ENCODE data around the gene TEC. TPM values are rescaled to one million over a fixed set of nuclear protein-coding genes. Genes with fewer than 3 reads are reported as not detected.
"Not testable (repeated sequence)": the region's sequence is repeated elsewhere in the genome, so short reads cannot be mapped to it uniquely, and the experiment has no call there.

TEC gene
- total and polyA plus RNA-seq, 9 of the 15 experiments (the other 6 are each of a cell fraction or from before 2014, with no cell fraction given) = 5.3 to 14.7 (median 8.8) TPM

DNA sequence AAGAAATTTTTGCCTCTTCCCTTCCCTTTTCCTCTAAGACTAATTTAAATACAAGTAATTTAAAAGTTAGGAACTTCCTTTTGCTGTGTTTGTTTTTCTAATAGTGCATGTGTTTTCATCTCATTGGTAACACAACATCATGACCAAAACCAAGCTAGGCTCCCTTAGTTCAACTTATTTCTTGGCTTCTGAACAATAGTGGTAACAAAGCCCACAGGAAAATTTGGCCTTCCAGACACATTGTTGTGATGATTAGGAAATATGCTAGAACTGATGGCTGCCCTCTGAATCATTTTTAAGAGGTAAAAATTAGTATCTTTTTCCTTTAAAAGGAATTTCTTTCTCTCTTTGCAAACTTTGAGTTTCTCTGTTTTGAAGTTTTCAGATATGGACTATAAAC, 25.5 kb upstream of the TEC start (continued):
- TF ChIP-seq, protein P1, sequence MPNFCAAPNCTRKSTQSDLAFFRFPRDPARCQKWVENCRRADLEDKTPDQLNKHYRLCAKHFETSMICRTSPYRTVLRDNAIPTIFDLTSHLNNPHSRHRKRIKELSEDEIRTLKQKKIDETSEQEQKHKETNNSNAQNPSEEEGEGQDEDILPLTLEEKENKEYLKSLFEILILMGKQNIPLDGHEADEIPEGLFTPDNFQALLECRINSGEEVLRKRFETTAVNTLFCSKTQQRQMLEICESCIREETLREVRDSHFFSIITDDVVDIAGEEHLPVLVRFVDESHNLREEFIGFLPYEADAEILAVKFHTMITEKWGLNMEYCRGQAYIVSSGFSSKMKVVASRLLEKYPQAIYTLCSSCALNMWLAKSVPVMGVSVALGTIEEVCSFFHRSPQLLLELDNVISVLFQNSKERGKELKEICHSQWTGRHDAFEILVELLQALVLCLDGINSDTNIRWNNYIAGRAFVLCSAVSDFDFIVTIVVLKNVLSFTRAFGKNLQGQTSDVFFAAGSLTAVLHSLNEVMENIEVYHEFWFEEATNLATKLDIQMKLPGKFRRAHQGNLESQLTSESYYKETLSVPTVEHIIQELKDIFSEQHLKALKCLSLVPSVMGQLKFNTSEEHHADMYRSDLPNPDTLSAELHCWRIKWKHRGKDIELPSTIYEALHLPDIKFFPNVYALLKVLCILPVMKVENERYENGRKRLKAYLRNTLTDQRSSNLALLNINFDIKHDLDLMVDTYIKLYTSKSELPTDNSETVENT (CRISPR knock-in tag; IDR thresholded peaks at IDR 0.05) = no peak
- TF ChIP-seq ELF4 (CRISPR knock-in tag; IDR thresholded peaks at IDR 0.05) (no peak), ZKSCAN8 (CRISPR knock-in tag; IDR thresholded peaks at IDR 0.05) (no peak), HNRNPK (IDR thresholded peaks at IDR 0.05; ENCODE audit: low read depth, low read length, poor library complexity, severe bottlenecking) (no peak), FUS (optimal IDR thresholded peaks at IDR 0.05; ENCODE audit: low read depth, low read length) (no peak), TRIM28 (IDR thresholded peaks at IDR 0.05) (no peak), EGR1 (conservative IDR thresholded peaks at IDR 0.05) (no peak), NELFE (IDR thresholded peaks at IDR 0.05; ENCODE audit: insufficient read depth, insufficient read length) (no peak), KLF10 (CRISPR knock-in tag; IDR thresholded peaks at IDR 0.05) (no peak)
- TF ChIP-seq, protein P2, sequence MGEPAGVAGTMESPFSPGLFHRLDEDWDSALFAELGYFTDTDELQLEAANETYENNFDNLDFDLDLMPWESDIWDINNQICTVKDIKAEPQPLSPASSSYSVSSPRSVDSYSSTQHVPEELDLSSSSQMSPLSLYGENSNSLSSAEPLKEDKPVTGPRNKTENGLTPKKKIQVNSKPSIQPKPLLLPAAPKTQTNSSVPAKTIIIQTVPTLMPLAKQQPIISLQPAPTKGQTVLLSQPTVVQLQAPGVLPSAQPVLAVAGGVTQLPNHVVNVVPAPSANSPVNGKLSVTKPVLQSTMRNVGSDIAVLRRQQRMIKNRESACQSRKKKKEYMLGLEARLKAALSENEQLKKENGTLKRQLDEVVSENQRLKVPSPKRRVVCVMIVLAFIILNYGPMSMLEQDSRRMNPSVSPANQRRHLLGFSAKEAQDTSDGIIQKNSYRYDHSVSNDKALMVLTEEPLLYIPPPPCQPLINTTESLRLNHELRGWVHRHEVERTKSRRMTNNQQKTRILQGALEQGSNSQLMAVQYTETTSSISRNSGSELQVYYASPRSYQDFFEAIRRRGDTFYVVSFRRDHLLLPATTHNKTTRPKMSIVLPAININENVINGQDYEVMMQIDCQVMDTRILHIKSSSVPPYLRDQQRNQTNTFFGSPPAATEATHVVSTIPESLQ (CRISPR knock-in tag; IDR thresholded peaks at IDR 0.05) = no peak
- TF ChIP-seq, protein P3, sequence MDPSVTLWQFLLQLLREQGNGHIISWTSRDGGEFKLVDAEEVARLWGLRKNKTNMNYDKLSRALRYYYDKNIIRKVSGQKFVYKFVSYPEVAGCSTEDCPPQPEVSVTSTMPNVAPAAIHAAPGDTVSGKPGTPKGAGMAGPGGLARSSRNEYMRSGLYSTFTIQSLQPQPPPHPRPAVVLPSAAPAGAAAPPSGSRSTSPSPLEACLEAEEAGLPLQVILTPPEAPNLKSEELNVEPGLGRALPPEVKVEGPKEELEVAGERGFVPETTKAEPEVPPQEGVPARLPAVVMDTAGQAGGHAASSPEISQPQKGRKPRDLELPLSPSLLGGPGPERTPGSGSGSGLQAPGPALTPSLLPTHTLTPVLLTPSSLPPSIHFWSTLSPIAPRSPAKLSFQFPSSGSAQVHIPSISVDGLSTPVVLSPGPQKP (CRISPR knock-in tag; IDR thresholded peaks at IDR 0.05) = no peak
- TF ChIP-seq, protein P4, sequence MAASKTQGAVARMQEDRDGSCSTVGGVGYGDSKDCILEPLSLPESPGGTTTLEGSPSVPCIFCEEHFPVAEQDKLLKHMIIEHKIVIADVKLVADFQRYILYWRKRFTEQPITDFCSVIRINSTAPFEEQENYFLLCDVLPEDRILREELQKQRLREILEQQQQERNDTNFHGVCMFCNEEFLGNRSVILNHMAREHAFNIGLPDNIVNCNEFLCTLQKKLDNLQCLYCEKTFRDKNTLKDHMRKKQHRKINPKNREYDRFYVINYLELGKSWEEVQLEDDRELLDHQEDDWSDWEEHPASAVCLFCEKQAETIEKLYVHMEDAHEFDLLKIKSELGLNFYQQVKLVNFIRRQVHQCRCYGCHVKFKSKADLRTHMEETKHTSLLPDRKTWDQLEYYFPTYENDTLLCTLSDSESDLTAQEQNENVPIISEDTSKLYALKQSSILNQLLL (CRISPR knock-in tag; IDR thresholded peaks at IDR 0.05; ENCODE audit: borderline replicate concordance) = no peak
- TF ChIP-seq, protein P5, sequence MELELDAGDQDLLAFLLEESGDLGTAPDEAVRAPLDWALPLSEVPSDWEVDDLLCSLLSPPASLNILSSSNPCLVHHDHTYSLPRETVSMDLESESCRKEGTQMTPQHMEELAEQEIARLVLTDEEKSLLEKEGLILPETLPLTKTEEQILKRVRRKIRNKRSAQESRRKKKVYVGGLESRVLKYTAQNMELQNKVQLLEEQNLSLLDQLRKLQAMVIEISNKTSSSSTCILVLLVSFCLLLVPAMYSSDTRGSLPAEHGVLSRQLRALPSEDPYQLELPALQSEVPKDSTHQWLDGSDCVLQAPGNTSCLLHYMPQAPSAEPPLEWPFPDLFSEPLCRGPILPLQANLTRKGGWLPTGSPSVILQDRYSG (tag; conservative IDR thresholded peaks at IDR 0.05; ENCODE audit: low read depth) = no peak

DNA sequence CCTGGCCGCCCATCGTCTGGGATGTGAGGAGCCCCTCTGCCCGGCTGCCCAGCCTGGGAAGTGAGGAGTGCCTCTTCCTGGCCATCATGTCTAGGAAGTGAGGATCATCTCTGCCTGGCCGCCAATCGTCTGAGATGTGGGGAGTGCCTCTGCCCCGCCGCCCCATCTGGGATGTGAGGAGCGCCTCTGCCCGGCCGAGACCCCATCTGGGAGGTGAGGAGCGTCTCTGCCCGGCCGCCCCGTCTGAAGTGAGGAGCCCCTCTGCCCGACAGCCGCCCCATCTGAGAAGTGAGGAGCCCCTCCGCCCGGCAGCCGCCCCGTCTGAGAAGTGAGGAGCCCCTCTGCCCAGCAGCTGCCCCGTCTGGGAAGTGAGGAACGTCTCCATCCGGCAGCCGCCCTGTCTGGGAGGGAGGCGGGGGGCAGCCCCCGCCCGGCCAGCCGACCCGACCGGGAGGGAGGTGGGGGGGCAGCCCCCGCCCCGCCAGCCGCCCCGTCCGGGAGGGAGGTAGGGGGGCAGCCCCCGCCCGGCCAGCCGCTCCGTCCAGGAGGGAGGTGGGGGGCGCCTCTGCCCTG, 22.7 kb upstream of the TEC start:
- H3K79me2 ChIP-seq (ENCODE audit: control insufficient read depth, insufficient read depth, low read length); DNase-seq (ENCODE audit: extremely low read depth in 1 of 4, low spot score in 3 of 4); BruUV-seq (replicated peaks); H3K27me3 ChIP-seq (ENCODE audit: control insufficient read depth in 2 of 2, insufficient read depth in 2 of 2, low read length in 2 of 2); ATAC-seq; H3K4me2 ChIP-seq (ENCODE audit: insufficient read depth, low read length); H3K9ac ChIP-seq (ENCODE audit: insufficient read depth in 1 of 2, low read depth in 2 of 2, low read length in 2 of 2); CTCF ChIA-PET (ENCODE audit: low intra/inter-chr PET ratio); H3K27ac ChIP-seq (ENCODE audit: extremely low read depth, low read depth, low read length); H3K4me1 ChIP-seq (replicated peaks in 1 of 2; ENCODE audit: control insufficient read depth in 2 of 2, insufficient read depth in 2 of 2, low read length in 2 of 2); H3K9me1 ChIP-seq (ENCODE audit: control insufficient read depth, insufficient read depth, low read length); POLR2A ChIA-PET; H3K4me3 ChIP-seq; FAIRE-seq; H2AFZ ChIP-seq (ENCODE audit: low read depth, low read length); in situ Hi-C loops (cut with MboI); H4K20me1 ChIP-seq (replicated peaks; ENCODE audit: control insufficient read depth, insufficient read depth, low read length); H3K36me3 ChIP-seq (ENCODE audit: control insufficient read depth, insufficient read depth, low read length); H3K9me3 ChIP-seq (replicated peaks; ENCODE audit: control insufficient read depth, insufficient read depth, low read depth, low read length): not testable (repeated sequence)
- 88% methylated on average over 16 of the region's 40 CpGs for WGBS (ENCODE audit: insufficient coverage, low coverage, missing lambda C conversion rate)
- intact Hi-C loops (cut with micrococcal nuclease) = loop anchor here (5.0 kb wide), 1 partner anchor 165 kb away; no protein-coding TSS in a partner anchor

Measured in K562 (cell line).